HPDE6-E6E7 (cell line): ENCODE data around the gene POLR2B.
"Not testable (repeated sequence)": the region's sequence is repeated elsewhere in the genome, so short reads cannot be mapped to it uniquely, and the experiment has no call there.

ENCODE experiments used
- DNase-seq: peaks from one replicate; pipeline ENCODE4 v3.0.0; 2011; ENCODE audit warnings: missing footprints; ENCODE audit errors: extremely low spot score

POLR2B gene

DNA sequence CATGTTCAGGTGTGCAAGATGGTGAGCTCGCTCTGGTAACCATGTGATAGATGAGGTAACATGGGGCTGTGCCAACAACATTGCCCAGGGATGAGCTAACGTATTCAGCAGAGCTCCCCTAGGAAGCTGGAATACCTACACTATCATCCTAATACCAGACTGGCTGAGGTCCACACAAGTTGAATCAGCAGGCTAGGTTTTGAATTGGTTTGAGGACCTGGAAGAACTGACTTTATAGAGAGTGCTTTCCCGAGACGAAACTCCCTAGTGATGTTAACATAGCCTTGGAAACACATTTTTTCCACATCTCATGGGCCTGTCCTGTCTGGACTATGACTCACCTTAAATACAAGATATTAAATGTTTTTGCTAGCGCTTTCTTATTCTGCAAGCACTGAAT is 74.8 kb downstream of the POLR2B start:
- DNase-seq: no peak

DNA sequence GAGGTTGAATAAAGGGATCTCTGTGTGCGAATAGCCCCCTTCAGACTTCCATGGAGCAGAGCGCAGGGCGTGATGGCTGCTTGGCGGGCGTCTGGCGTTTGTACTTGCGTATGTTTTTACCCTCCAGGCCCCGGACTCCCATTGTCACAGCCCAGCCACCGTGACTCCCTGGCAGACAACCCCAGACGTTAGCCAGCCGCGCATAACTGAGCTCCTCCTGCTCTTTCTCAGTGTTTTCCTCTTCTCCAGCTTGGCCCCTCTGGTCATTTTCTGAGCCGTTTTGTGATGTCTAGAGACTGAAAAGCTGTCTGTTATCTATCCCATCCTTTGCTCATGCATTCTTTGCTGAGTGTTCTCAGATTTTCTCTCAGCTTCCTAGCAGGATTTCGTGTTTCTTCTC is 77.2 kb downstream of the POLR2B start:
- DNase-seq: no peak

DNA sequence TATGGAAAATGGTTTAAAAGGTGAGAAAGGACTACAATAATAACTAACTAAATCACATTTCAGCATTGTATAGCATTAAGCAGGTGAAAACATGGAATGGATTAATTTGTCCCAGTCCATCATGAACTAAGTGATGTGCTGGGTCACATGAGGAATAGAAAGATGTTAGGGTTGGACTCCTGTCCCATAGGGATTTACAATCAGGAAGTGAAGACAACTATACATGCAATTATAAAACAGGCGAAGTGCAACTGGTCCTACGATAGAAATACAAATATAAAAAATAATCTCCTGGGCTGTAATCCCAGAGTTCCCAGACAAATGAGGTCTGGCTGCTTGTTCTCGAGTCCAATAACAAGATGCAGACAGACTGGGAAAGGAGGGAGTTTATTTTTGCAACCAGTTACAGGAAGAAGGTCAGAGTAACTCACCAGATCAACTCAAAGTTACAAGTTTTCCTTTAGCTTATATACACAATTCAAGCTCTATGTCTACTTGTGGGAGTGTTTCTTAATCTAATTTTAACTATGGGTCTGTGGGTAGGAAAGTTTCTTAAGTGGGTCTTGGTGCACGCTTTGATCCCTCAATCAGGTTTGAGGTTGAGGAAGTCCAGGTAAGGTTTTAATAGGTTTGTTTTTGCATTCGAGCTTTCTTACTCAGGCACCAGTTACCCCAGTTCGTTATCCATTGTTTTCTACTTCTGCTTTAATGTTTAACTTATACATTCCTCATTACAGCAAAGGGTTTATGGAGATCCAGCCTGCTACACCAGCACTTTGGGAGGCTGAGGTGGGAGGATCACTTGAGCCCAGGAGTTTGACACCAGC is 81.4 kb downstream of the POLR2B start:
- no peak for DNase-seq

DNA sequence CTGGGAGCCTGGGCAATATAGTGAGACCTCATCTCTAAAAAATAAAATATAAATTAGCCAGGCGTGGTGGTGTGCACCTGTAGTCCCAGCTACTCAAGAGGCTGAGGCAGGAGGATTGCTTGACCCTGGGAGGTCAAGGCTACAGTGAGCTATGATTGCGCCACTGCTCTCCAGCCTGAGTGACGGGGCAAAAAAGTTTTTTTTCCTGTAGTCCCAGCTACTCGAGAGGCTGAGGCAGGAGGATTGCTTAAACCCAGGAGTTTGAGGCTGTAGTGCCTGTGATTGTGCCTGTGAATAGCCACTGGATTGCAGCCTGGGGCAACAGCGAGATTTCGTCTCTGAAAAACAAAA is 82.0 kb downstream of the POLR2B start:
- not testable (repeated sequence) for DNase-seq

DNA sequence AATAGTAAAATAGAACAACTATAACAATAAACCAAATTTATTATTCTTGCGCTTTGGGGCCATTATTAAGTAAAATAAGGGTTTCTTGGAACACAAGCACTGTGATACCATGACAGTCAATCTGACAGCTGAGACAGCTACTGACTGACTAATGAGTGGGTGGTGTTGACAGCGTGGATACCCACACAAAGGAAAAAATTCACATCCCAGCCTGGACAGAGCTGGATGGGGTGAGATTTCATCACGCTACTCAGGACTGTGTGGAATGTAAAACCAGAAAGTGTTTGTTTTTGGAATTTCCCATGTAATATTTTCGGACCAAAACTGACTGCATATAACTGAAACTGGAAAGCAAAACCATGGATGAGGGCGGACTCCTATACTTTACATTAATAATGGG is 82.7 kb downstream of the POLR2B start:
- DNase-seq: no peak

DNA sequence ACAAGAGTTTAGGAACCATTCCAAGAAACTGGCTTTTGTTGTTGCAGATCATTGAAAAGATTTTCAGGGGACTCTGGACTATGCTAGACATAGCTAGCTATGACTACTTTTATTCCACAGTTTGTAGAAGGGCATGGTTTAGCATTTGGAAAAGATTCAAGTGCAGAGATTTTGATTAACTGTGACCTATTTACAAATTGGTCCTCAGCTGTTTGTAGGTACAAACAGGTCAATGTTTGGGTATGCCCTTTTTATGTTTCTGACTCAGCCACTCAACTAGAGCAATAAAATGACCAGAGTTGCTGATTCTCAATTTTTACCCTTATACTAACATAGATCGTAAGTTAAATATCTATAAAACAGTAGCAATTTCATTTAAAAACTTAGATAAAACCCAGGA is 84.8 kb downstream of the POLR2B start:
- no peak for DNase-seq

DNA sequence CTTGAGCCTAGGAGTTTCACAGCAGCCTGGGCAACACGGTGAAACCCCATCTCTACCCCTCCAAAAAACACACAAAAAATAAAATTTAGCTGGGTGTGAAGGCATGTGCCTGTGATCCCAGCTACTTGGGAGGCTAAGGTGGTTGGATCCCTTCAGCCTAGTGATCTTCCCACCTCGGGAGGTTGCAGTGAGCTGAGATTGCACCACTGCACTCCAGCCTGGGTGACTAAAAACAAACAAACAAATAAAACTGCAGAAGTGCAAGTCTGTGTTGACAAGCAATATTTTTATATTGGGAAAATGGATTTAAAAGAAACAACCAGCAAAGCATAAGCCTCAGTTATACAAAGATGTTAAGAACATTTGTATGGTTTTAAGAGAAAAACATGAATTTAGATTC is 85.4 kb downstream of the POLR2B start:
- no peak for DNase-seq

DNA sequence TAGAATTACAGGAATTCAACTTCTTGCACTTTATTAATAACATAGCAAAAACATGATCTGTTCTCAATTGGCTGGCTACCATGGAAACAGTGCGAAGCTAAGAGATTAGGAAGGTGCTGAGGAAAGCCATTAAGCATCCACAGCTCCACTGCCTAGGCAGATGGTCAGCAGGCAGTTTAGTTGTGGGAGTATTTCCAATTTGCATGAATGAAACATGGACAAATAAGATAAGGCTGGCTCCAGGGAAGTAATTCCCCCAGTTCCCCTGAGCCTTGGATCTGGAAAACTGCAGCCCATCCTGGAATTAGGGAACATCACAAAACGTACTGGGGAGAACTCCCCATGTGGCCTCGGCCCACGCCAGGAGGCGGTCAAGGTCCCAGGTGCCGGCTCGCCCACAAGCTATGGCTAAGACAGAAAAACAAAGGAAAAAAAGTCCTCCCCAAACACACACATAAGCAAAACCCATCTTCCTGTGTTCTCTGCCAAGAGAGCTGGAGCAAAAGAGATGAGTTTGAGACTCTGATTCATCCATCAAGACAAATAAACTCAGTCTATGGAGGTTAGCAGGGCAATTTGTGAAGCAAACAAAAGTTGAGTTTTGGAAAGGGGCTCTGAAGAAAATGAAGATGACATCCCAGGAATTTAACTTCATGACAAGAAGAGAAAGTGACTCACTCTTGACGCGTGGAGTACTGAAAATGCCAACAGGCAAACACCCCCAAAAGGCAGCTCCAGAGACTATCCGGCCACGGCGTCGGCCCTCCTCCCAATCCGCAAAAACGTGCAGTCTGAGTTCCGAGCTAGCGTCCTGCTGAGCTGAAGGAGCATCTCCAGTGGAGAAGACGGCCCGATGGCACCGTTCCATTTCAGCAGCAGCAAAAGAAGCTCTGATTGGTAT is 86.4 kb downstream of the POLR2B start:
- DNase-seq: no peak

DNA sequence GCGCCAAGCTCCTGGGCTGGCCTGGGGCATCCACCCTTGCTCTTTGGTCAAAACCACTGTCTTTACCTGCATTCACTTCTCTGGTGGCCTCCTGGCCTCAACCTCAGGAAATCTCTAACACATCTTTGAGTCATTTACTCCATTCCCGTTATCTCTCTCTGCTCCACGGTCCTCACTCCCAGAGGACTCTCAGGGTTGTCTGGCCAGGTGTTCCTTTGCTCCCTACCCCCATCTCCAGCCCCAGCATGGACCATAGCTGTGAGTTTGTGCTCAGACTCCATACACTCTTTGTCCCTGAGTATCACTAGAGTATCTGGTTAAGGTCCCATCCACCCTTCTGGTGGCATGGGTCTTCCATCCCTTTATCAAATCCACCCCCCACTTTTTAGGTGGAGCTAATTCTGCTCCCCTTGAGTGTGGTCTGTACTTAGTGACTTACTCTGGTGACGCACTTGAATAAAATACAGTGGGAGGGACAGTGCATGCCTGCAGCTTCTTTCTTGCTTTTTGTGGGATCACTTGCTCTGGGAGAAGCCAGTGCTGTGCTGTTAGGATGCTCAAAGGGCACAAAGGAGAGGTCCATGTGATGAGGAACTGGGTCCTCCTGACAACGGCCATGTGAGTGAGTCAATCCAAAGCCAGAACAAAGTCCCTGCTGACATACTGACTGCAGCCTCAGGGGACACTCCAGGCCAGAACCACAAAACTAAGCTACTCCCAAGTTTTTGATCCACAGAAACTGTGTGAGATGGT is 87.2 kb downstream of the POLR2B start:
- DNase-seq: no peak

DNA sequence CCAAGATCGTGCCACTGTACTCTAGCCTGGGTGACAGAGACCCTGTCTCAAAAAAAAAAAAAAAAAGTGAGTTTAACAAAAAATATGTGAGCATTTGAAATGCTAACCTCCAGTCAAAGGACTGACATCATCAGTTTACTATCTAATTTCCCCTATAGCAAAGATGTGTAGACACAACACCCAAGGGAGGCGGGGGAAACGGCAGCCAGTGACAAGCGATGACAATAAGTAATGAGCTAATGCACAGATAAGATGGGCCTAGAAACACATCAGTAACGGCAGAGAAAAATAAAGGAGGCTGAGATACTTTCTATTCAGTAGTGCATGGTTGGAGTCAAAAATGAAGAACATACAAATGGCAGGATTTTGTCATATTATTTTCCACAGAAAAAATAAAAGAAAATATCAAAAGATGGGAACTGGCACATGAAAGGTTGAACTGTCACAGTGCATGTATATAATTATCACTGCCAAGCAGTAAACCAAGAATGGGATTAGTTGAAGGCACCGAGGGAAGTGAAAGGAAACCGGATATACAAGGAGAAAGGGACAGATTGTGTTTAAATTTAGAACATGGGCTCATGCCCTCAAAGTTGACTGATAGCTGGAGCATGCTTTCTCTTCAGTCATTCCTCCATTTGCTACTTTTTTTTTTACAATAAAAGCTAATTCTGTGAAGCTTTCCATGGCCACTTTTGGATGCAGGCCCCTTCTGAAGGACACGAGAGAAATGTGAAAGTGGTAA is 89.7 kb downstream of the POLR2B start:
- DNase-seq: no peak

DNA sequence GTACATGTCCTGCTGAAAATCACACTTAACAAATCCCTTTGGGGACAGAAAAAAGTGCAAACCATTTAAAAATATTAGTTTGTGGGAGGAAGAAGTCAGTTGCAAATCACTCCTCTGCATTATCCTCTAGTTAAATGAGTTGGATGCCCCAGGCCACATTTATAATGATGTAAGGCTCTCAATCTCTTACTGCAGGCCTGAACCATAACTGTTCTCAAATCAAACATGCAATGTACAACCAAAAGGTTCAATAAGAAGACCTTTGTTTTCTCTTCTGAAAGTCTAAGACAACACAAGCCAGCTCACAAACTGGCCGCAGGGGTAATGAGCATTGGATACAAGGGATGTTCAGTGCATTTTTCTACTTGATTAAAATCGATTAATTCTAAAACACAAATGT is 91.8 kb downstream of the POLR2B start:
- no peak for DNase-seq

DNA sequence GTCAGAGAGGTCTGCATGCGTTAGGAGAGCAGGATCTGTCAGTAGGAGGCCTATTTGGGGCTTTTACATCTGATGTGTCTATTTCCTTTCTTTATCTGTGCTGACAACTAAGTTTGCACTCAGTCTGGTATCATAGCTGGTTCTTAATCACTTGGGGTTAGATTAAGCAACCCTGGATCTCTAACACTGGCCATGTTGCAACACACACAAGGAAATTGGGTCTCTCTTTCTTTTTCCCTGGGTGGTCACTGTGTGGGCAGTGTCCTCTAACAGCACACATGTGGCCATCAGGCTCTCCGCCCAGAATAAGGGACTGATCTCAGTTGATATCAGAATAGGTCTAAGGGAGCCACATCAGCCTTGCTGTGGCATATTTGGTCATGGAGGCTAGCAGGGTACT is 92.6 kb downstream of the POLR2B start:
- no peak for DNase-seq

DNA sequence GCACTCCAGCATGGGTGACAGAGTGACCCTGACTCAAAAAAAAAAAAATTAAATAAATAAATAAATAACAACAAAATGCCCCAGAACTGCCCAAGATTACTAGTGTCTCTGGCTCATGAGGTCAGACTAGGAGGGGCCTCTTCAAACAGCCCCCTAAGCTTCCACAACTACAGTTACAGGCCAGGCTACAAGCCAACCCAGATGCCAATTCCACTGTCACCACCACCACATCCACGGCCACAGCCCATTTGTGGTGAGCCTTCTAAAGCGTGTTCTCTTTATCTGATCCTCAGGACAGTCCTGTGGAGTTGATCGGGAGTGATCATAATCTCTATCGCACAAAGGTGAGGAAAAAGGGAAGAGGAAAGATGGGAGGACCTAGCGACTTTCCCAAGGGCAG is 94.9 kb downstream of the POLR2B start:
- no peak for DNase-seq

DNA sequence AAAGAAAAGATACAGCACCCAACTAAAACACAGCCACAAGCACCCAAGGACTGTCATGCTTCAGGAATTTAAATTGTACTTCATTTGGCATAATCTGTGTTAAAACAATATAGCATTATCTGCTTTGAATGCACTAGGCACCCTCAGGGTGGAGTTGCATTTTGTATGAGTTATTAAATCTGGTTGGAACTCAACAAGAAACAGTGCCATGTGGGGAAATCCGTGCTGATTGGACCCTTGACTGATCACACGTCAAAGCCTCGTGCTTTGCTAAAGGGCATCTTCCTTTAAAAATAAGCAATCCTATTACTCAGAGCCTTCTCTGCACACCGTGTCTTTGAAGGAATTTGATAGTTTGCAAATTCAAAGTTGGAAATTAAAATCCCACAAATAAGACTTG is 96.0 kb downstream of the POLR2B start:
- DNase-seq: no peak

DNA sequence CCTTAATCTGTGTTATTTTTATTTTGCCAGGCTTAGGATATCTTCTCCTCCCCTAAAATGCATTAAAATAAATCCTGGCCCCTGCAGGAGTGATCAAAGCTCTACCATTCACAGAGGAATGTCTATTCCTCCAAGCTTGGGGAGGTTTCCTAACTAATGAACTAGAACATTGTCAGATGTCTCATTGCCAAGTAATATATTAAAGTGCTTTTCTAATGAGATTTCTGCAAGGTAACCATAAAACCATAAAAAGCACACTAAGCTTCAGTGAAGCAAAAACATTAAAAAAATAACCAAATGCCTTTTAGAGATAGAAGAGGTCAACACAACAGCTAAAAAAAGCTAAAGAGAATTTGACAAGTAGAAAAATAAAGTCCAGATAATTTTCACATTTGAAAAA is 96.7 kb downstream of the POLR2B start:
- no peak for DNase-seq

DNA sequence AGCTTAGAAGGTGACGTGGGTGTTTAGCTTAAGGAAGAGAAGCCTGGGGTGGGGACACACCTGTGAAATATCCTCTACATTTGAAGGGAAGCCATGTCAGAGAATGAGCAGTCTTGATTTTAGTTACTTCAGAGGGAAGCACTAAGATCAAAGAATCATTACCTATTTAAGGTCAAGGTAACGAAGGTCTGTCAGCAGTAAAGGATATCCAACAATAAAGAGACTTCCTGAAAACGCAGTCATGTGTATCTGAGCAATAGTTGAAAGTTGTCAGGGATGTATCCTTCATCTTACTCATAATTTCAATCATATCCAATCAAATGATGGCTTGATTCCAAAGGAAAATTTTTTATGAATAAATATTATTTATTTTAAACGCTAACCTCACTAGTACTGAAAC is 98.0 kb downstream of the POLR2B start:
- DNase-seq: no peak

DNA sequence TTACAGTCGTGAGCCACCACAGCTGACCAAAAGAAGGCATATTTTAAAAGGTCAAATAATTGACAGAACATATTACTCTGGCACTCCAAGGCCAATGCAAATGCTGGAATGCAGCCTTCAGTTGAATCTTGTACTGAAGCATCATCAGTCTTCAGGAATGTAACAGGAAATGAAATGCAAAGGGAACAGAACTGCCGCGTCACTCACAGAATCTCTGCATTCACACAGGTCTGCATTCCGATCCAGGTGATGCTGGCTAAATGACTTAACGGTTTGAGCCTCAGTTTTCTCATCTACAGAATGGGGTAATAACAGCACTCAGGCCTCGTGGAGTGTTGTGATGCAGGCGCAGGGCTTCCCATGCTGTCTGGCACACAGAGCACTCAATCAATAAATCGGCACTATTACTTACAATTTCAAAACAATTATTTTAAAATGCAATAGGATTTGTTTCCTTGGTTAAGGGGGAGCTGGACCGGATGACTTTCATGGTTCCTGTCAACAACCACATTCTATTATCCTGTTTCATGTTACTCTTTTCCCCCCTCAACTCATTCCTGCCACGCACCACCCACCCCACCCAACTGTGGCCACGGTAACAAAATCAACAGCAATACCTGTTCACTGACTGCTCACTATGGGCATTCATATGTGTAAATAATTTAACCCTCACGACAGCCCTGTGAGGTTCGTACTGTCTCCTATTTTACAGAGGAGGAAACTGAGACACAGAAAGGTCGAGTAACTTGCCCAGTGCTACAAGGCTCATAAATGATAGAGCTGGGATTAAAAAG is 99.1 kb downstream of the POLR2B start:
- DNase-seq: peak; percentile 68

DNA sequence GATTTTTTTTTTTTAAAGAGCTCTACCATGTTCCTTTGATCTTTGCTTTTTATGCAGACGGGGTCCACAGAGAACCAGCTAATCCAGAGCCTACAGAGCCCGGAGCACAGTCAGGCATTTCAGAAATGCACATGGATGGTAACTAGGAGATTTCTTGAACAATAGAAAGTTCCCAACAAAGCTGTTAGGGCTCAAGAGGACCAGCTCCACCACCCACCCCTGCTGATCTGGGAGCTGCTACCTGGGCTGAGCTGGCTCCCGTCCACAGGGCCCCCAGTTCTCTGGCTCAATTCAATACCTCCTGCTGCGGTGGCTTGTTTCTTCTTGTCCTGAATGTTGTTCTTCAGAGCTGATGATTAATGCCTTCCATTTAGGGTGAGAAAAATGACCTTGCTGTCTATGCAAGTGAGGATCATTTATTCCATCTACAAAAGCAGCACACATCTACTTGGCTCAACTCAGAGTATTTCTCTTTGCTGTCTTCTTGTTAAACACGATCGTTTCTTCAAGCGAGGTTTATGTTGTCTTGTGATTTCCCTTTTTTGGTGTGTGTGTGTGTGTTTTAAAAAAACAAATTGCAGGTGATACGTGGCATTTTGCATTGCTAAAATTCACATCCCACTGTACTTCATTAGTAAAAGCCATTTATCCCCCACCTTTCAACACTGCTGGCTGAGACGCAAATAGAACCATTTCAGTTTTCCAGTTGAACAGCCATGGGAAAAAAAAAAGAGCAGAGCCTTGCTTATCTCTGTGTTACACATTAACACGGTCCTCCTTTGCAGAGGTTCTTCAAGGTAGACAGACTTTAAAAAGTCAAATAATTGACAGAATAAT is 100.2 kb downstream of the POLR2B start:
- DNase-seq: peak; percentile 73
